GM13977 (cell line): ENCODE data around the gene TIMP1.

Experiments
- DNase-seq: peaks from one replicate; pipeline ENCODE4 v3.0.0; 2012; ENCODE audit warnings: low spot score
- in situ Hi-C: fragments of 300-500 bp; cut with MboI; formaldehyde crosslinking; loops from one replicate; pipeline ENCODE4 v1.12.0; 2022; ENCODE audit warnings: low sequenced_read_pairs, low pct_unique_long_range_greater_than_20kb, mixed read lengths, inconsistent platforms; ENCODE audit not compliant: unreplicated experiment
- TF ChIP-seq, protein P1 (sequence below): IDR thresholded peaks from 2 replicates; pipeline ENCODE4 v1.5.1; 2012; ENCODE audit warnings: mild to moderate bottlenecking, control low read depth; ENCODE audit not compliant: insufficient read depth; ENCODE audit errors: extremely low read depth, missing control alignments

Gene TIMP1

GRCh38 chrX:47578692-47579091 is 3.5 kb upstream of the TIMP1 start:
- DNase-seq, result no peak

DNA sequence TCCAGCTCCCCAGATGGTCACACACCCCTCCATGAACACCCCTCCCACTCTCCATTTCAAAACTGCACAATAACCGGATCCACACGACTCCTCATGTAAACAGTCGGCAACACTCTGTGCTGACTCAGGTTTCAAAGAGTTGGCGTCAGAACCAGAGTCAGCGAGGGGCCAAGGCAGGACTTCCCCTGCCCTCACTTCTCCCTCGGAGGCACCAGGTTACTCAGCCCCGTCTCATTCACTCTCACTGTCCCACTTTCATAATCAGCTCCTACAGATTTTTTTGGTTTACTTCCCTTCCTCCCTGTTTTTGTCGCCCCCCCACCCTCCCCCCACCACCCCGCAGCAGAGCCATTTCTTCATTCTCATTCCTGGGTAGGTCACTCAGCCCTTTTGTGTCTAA is 2.7 kb upstream of the TIMP1 start:
- in situ Hi-C loops, result no loop called here
- DNase-seq, result peak; percentile 69
- TF ChIP-seq, protein P1, sequence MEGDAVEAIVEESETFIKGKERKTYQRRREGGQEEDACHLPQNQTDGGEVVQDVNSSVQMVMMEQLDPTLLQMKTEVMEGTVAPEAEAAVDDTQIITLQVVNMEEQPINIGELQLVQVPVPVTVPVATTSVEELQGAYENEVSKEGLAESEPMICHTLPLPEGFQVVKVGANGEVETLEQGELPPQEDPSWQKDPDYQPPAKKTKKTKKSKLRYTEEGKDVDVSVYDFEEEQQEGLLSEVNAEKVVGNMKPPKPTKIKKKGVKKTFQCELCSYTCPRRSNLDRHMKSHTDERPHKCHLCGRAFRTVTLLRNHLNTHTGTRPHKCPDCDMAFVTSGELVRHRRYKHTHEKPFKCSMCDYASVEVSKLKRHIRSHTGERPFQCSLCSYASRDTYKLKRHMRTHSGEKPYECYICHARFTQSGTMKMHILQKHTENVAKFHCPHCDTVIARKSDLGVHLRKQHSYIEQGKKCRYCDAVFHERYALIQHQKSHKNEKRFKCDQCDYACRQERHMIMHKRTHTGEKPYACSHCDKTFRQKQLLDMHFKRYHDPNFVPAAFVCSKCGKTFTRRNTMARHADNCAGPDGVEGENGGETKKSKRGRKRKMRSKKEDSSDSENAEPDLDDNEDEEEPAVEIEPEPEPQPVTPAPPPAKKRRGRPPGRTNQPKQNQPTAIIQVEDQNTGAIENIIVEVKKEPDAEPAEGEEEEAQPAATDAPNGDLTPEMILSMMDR, result no peak

More at GRCh38 chrX:47578692-47579091, 3.5 kb upstream of the TIMP1 start:
- TF ChIP-seq, protein P1, result no peak
- in situ Hi-C loops, result no loop called here

DNA sequence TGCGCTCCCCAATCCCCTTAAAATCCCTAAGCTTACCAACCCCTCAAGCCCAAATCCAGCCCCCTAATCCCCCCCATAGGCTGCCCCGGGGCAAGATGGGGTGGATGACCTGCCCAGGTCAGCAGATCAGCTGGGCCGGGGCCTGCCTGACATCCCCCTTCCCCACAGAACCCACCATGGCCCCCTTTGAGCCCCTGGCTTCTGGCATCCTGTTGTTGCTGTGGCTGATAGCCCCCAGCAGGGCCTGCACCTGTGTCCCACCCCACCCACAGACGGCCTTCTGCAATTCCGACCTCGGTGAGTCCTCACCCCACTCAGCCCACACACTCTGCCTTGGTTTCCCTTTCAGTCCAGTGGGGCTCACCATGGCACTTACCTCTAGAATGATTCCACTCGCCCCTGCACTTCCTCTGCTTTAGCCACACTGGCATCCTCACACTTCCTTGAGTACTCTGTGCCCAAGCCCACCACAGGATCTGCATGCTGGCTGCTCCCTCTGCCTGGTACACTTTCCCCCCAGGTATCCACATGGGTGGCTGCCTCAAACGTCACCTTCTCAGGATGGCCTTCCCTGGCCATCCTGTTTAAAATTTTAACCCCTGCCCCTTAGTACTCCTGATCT is 1.1 kb downstream of the TIMP1 start:
- in situ Hi-C loops, result no loop called here

GRCh38 chrX:47584714-47585113 is 2.5 kb downstream of the TIMP1 start:
- no peak for DNase-seq
- in situ Hi-C loops, result no loop called here
- TF ChIP-seq, protein P1, result no peak

More for the DNA sequence above, 1.1 kb downstream of the TIMP1 start:
- TF ChIP-seq, protein P1, result no peak
- DNase-seq, result no peak

- in situ Hi-C loops, result no loop called here
- DNase-seq, result no peak
- TF ChIP-seq, protein P1, result no peak
Observed at GRCh38 chrX:47585273-47585672, 3.0 kb downstream of the TIMP1 start.

DNA sequence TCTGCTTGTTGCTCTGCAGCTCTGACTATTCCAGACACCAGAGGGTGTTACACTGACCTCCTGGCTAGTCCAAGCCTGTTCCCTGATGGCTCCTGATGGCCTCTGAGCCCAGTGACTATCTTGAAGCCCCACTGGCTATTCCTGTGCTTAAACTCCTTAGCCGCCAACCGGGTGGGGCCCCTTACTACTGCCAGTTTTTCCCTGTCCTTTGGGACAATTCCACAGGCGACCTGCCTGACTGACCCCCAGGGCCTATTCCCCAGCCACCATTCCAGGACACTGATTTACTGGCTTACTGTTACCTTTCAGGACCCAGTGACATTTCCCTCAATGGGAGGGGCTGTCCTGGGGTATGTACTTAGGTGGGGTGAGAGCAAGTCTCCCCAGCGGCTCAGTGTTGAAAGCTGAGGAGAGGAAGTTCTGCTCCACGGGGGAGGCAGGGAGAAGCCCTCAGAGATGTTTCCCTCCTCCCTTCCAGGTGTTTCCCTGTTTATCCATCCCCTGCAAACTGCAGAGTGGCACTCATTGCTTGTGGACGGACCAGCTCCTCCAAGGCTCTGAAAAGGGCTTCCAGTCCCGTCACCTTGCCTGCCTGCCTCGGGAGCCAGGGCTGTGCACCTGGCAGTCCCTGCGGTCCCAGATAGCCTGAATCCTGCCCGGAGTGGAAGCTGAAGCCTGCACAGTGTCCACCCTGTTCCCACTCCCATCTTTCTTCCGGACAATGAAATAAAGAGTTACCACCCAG is 4.0 kb downstream of the TIMP1 start:
- TF ChIP-seq, protein P1, result no peak
- DNase-seq, result no peak
- in situ Hi-C loops, result no loop called here
